Ishikawa (cell line): ENCODE measurements around the gene CAPNS1.

Experiments
- CEBPB ChIP-seq: IDR thresholded peaks from 2 replicates; pipeline ENCODE4 v1.6.1; 2012
- CREB1 ChIP-seq: IDR thresholded peaks from 2 replicates; pipeline ENCODE4 v1.6.1; 2012; ENCODE audit warnings: low read depth
- EGR1 ChIP-seq: IDR thresholded peaks from 2 replicates; pipeline ENCODE4 v1.6.1; 2012
- EP300 ChIP-seq: IDR thresholded peaks from 2 replicates; pipeline ENCODE4 v1.6.1; 2012; ENCODE audit warnings: borderline replicate concordance
- FOXM1 ChIP-seq: IDR thresholded peaks from 2 replicates; pipeline ENCODE4 v1.6.1; 2012; ENCODE audit warnings: low read depth, borderline replicate concordance
- NFIC ChIP-seq: IDR thresholded peaks from 2 replicates; pipeline ENCODE4 v1.6.1; 2012
- RAD21 ChIP-seq: IDR thresholded peaks from 2 replicates; pipeline ENCODE4 v1.6.1; 2012; ENCODE audit warnings: low read depth
- TAF1 ChIP-seq: IDR thresholded peaks from 2 replicates; pipeline ENCODE4 v1.6.1; 2012; ENCODE audit warnings: low read depth, mild to moderate bottlenecking
- TCF12 ChIP-seq: IDR thresholded peaks from 2 replicates; pipeline ENCODE4 v1.6.1; 2012; ENCODE audit warnings: low read depth
- TEAD4 ChIP-seq: IDR thresholded peaks from 2 replicates; pipeline ENCODE4 v1.6.1; 2012
- YY1 ChIP-seq: IDR thresholded peaks from 2 replicates; pipeline ENCODE4 v1.6.1; 2012; ENCODE audit warnings: low read depth
- ZBTB7A ChIP-seq: IDR thresholded peaks from 2 replicates; pipeline ENCODE4 v1.6.1; 2012; ENCODE audit warnings: low read depth
- TF ChIP-seq, protein P1 (sequence below): IDR thresholded peaks from 2 replicates; pipeline ENCODE4 v1.6.1; 2012
- TF ChIP-seq, protein P2 (sequence below): IDR thresholded peaks from 2 replicates; pipeline ENCODE4 v1.6.1; 2012; ENCODE audit warnings: low read depth, mild to moderate bottlenecking
- TF ChIP-seq, protein P3 (sequence below): IDR thresholded peaks from 2 replicates; pipeline ENCODE4 v1.6.1; 2012

CAPNS1 gene

DNA sequence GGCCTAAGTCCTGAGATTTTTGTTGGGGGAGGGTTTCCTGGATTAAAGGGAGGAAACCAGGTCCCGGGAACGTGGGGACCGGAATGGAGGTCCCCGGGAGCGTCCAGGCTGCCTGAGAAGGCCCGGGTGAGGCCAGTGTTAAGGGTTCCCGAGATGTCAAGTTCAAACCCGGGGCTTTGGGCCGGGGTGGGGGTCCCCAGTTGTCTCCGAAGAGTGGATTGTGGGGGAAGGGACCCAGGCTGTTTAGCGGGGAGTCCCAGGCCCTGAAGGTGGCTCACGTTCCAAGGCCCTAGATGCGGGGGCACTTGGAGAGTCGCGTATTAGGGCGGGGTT, 12.1 kb downstream of the CAPNS1 start:
- TF ChIP-seq CREB1 (no peak), YY1 (no peak), EGR1 (no peak), TAF1 (no peak), RAD21 (no peak), CEBPB (no peak), EP300 (no peak), NFIC (no peak), FOXM1 (no peak), TCF12 (no peak), ZBTB7A (no peak), TEAD4 (no peak)
- TF ChIP-seq, protein P1, sequence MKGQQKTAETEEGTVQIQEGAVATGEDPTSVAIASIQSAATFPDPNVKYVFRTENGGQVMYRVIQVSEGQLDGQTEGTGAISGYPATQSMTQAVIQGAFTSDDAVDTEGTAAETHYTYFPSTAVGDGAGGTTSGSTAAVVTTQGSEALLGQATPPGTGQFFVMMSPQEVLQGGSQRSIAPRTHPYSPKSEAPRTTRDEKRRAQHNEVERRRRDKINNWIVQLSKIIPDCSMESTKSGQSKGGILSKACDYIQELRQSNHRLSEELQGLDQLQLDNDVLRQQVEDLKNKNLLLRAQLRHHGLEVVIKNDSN = no peak
- TF ChIP-seq, protein P2, sequence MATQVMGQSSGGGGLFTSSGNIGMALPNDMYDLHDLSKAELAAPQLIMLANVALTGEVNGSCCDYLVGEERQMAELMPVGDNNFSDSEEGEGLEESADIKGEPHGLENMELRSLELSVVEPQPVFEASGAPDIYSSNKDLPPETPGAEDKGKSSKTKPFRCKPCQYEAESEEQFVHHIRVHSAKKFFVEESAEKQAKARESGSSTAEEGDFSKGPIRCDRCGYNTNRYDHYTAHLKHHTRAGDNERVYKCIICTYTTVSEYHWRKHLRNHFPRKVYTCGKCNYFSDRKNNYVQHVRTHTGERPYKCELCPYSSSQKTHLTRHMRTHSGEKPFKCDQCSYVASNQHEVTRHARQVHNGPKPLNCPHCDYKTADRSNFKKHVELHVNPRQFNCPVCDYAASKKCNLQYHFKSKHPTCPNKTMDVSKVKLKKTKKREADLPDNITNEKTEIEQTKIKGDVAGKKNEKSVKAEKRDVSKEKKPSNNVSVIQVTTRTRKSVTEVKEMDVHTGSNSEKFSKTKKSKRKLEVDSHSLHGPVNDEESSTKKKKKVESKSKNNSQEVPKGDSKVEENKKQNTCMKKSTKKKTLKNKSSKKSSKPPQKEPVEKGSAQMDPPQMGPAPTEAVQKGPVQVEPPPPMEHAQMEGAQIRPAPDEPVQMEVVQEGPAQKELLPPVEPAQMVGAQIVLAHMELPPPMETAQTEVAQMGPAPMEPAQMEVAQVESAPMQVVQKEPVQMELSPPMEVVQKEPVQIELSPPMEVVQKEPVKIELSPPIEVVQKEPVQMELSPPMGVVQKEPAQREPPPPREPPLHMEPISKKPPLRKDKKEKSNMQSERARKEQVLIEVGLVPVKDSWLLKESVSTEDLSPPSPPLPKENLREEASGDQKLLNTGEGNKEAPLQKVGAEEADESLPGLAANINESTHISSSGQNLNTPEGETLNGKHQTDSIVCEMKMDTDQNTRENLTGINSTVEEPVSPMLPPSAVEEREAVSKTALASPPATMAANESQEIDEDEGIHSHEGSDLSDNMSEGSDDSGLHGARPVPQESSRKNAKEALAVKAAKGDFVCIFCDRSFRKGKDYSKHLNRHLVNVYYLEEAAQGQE = no peak
- TF ChIP-seq, protein P3, sequence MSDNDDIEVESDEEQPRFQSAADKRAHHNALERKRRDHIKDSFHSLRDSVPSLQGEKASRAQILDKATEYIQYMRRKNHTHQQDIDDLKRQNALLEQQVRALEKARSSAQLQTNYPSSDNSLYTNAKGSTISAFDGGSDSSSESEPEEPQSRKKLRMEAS = no peak

DNA sequence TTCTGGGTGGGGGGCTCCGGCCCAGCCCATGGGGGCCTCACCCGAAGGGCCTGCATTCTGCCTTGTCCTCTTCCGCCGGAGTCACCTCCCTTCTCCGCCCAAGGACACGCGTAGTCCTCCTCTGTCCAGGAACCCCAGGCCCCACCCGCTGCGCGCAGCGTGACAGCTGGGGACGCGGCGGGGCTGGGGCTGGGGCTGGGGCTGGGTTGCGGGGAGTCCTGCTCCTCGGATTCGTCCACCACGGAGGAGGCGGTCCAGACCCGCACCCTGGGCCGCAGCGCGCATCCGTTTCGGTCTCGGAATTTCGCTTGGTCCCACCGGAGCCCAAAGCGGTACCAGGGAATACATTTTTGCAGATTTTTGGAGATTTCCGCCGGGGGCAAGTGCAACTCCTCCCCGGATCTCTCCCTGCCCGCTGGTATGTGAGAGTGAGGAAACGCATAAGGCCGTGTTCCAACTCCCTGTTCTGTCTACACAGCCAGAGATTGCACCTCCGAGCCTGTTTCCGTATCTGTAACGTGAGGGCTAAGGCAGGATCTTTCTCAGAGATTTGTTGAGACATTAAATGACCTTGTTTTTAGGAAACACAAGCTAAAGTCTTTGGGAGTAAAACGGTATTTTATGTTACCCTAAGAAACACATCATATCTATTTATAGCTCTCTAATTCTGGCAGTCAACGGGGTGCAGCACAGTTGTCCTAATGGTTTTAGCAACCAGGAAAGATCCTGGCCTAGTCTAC, 12.7 kb downstream of the CAPNS1 start, which contains the start of gene COX7A1:
Gene COX7A1 (minus strand): TSS at position 96 of the 740 bp plus-strand sequence. CDS start 40 bp downstream, at position 56.
- TF ChIP-seq TEAD4 (no peak), NFIC (no peak), FOXM1 (no peak), EGR1 (no peak), YY1 (no peak), ZBTB7A (no peak), EP300 (no peak), TCF12 (no peak), RAD21 (no peak), CREB1 (no peak), TAF1 (no peak), CEBPB (no peak)
- TF ChIP-seq, protein P2 = no peak
- TF ChIP-seq, protein P1 = no peak
- TF ChIP-seq, protein P3 = no peak

DNA sequence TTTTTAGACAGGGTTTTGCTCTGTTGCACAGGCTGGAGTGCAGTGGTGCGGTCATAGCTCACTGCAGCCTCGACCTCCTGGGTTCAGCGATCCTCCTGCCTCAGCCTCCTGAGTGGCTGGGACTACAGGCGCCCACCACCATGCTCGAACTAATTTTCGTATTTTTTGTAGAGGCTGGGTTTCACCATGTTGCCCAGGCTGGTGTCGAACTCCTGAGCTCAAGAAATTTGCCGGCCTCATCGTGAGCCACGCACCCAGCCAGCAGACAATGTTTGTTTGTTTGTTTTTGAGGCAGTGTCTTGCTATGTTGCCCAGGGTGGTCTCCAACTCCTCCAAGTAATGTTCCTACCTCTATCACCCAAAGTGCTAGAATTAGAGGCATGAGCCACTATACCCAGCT, 13.3 kb downstream of the CAPNS1 start:
- no peak for TF ChIP-seq CEBPB
- TF ChIP-seq, protein P1 = no peak
- TF ChIP-seq EP300 = no peak
- TF ChIP-seq TEAD4 = no peak
- TF ChIP-seq, protein P3 = no peak
- no peak for TF ChIP-seq ZBTB7A
- no peak for TF ChIP-seq YY1
- TF ChIP-seq TAF1 = no peak
- no peak for TF ChIP-seq NFIC
- TF ChIP-seq TCF12 = no peak
- TF ChIP-seq CREB1 = no peak
- TF ChIP-seq, protein P2 = no peak
- no peak for TF ChIP-seq RAD21
- no peak for TF ChIP-seq EGR1
